ENCODE results near the gene CTNNA2. TPM values are rescaled to one million over a fixed set of nuclear protein-coding genes. Genes with fewer than 3 reads are reported as not detected.

The CTNNA2 gene
- total RNA-seq, 6 experiments from 2014 or later = 0.44 TPM; not detected in 5

- Histone ChIP-seq H3K4me3 (no peak overlapping the region), H3K36me3 (no peaks in the 10 kb centered on the region), H3K4me1 (no peaks in the 10 kb centered on the region), H3K27ac (no peak overlapping the region), H3K9me3 (no peaks in the 10 kb centered on the region), H3K27me3 (no peaks in the 10 kb centered on the region)
- 49% methylated on average over 3 of the region's 3 CpGs for WGBS (ENCODE audit: insufficient coverage, low coverage, low lambda C conversion rate, missing lambda C conversion rate)
- no peak for TF ChIP-seq POLR2A (IDR thresholded peaks at IDR 0.05)
- TF ChIP-seq, protein P1, sequence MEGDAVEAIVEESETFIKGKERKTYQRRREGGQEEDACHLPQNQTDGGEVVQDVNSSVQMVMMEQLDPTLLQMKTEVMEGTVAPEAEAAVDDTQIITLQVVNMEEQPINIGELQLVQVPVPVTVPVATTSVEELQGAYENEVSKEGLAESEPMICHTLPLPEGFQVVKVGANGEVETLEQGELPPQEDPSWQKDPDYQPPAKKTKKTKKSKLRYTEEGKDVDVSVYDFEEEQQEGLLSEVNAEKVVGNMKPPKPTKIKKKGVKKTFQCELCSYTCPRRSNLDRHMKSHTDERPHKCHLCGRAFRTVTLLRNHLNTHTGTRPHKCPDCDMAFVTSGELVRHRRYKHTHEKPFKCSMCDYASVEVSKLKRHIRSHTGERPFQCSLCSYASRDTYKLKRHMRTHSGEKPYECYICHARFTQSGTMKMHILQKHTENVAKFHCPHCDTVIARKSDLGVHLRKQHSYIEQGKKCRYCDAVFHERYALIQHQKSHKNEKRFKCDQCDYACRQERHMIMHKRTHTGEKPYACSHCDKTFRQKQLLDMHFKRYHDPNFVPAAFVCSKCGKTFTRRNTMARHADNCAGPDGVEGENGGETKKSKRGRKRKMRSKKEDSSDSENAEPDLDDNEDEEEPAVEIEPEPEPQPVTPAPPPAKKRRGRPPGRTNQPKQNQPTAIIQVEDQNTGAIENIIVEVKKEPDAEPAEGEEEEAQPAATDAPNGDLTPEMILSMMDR (IDR thresholded peaks at IDR 0.05) = no peak
- ATAC-seq (no peak), DNase-seq (no peak)
- intact Hi-C loops (cut with DNase I) = no loop called here
Observed at GRCh38 chr2:79950526-79950925, 437.7 kb downstream of the CTNNA2 start.

DNA sequence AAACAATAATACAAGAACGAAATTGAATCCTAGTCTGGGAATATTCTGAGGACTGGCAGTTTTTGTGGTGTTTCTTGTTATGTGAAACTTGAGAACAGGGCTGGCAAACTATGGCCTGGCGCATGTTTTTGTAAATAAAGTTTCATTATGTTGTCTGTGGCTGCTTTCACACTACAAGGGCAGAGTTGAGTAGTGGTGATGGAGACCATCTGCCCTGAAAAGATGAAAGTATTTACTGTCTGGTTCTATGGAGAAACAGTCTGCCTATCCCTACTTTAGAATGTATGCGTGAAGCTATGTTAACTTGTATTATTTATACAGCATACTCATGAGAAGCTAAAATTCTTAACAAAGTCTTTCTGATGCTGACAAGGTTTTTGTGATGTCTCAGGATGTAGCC lies 439.8 kb downstream of the CTNNA2 start:
- Histone ChIP-seq H3K27ac (no peak overlapping the region), H3K9me3 (no peaks in the 10 kb centered on the region), H3K36me3 (no peaks in the 10 kb centered on the region), H3K4me3 (no peak overlapping the region), H3K27me3 (no peaks in the 10 kb centered on the region), H3K4me1 (no peaks in the 10 kb centered on the region)
- DNase-seq (no peak), ATAC-seq (no peak)
- 62% methylated on average over 3 of the region's 3 CpGs for WGBS (ENCODE audit: insufficient coverage, low coverage, low lambda C conversion rate, missing lambda C conversion rate)
- TF ChIP-seq, protein P1 (IDR thresholded peaks at IDR 0.05) = no peak
- no peak for TF ChIP-seq POLR2A (IDR thresholded peaks at IDR 0.05)
- intact Hi-C loops (cut with DNase I) = no loop called here

- intact Hi-C loops (cut with DNase I) = no loop called here
- no peaks in the 10 kb centered on the region for H3K9me3 ChIP-seq
- DNase-seq (no peak), ATAC-seq (no peak)
- no peak overlapping the region for H3K27ac ChIP-seq
- no peak overlapping the region for H3K4me3 ChIP-seq
- no peaks in the 10 kb centered on the region for H3K27me3 ChIP-seq
- H3K4me1 ChIP-seq = no peaks in the 10 kb centered on the region
- no peak for TF ChIP-seq POLR2A (IDR thresholded peaks at IDR 0.05)
- TF ChIP-seq, protein P1 (IDR thresholded peaks at IDR 0.05) = no peak
- no peaks in the 10 kb centered on the region for H3K36me3 ChIP-seq
Observed at GRCh38 chr2:79960035-79960434, 447.2 kb downstream of the CTNNA2 start.

DNA sequence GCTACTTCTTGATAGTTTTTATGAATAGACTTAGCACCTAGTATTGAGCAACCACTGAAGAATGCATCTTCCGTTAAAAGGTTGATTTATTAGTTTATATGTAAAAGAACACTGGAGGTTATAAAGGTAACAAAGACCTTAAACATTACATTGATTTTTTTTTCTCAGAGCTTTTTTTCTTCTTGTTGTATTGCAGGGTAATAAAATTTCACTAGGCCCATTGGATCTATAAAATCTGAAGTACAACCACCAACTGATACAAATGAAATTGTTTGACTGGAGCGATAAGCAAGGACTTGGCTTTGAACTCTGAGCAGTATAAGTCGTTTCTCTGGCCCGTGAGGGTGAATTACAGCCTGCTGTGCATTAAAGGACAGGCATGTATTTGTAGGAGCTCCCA lies 447.7 kb downstream of the CTNNA2 start:
- TF ChIP-seq, protein P1 (IDR thresholded peaks at IDR 0.05) = no peak
- TF ChIP-seq POLR2A (IDR thresholded peaks at IDR 0.05) = no peak
- Histone ChIP-seq H3K9me3 (no peaks in the 10 kb centered on the region), H3K27ac (no peak overlapping the region), H3K36me3 (no peaks in the 10 kb centered on the region), H3K4me1 (no peaks in the 10 kb centered on the region), H3K27me3 (no peaks in the 10 kb centered on the region), H3K4me3 (no peak overlapping the region)
- ATAC-seq (no peak), DNase-seq (no peak)
- intact Hi-C loops (cut with DNase I) = no loop called here
- 34% methylated on average over 4 of the region's 4 CpGs for WGBS (ENCODE audit: insufficient coverage, low coverage, low lambda C conversion rate, missing lambda C conversion rate)

- no peak overlapping the region for H3K4me3 ChIP-seq
- no peak overlapping the region for H3K27ac ChIP-seq
- WGBS (ENCODE audit: insufficient coverage, low coverage, low lambda C conversion rate, missing lambda C conversion rate) = 42% methylated on average over 5 of the region's 5 CpGs
- no peaks in the 10 kb centered on the region for H3K27me3 ChIP-seq
- H3K36me3 ChIP-seq = no peaks in the 10 kb centered on the region
- intact Hi-C loops (cut with DNase I) = no loop called here
- DNase-seq (no peak), ATAC-seq (no peak)
- H3K9me3 ChIP-seq = no peaks in the 10 kb centered on the region
- TF ChIP-seq, protein P1 (IDR thresholded peaks at IDR 0.05) = no peak
- no peak for TF ChIP-seq POLR2A (IDR thresholded peaks at IDR 0.05)
- no peaks in the 10 kb centered on the region for H3K4me1 ChIP-seq
Observed at GRCh38 chr2:79964966-79965365, 452.1 kb downstream of the CTNNA2 start.

Measured in right lobe of liver (tissue), 6 donors.